OCI-LY1 (cell line): ENCODE data around the gene TGM5.

Experiments
- EZH2 ChIP-seq: fragments of 200-600 bp; sonication (generic), shearing (Covaris generic); IDR thresholded peaks from 2 replicates; pipeline ENCODE4 v1.8.0; 2017; ENCODE audit warnings: borderline replicate concordance, mixed run types, mild to moderate bottlenecking, antibody characterized with exemption, low read length, moderate library complexity, mixed read lengths
- TF ChIP-seq, protein P1 (sequence below): fragments of 200-600 bp; sonication (generic), shearing (Covaris generic); IDR thresholded peaks from 2 replicates; pipeline ENCODE4 v1.5.1; 2017; ENCODE audit warnings: mild to moderate bottlenecking, antibody characterized with exemption, low read length, moderate library complexity, mixed read lengths

- TF ChIP-seq EZH2, result no peak
- TF ChIP-seq, protein P1, sequence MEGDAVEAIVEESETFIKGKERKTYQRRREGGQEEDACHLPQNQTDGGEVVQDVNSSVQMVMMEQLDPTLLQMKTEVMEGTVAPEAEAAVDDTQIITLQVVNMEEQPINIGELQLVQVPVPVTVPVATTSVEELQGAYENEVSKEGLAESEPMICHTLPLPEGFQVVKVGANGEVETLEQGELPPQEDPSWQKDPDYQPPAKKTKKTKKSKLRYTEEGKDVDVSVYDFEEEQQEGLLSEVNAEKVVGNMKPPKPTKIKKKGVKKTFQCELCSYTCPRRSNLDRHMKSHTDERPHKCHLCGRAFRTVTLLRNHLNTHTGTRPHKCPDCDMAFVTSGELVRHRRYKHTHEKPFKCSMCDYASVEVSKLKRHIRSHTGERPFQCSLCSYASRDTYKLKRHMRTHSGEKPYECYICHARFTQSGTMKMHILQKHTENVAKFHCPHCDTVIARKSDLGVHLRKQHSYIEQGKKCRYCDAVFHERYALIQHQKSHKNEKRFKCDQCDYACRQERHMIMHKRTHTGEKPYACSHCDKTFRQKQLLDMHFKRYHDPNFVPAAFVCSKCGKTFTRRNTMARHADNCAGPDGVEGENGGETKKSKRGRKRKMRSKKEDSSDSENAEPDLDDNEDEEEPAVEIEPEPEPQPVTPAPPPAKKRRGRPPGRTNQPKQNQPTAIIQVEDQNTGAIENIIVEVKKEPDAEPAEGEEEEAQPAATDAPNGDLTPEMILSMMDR, result no peak
Observed at GRCh38 chr15:43246261-43246774, 20.4 kb downstream of the TGM5 start.
